ENCODE data around the gene ELP6. TPM values are rescaled to one million over a fixed set of nuclear protein-coding genes. Genes with fewer than 3 reads are reported as not detected.
A peak's percentile ranks its signal among the peaks of the same experiment; 100 is the strongest.

The ELP6 gene
- total RNA-seq, 2 donors from 2014 or later, result 43.8 to 56.8 TPM

DNA sequence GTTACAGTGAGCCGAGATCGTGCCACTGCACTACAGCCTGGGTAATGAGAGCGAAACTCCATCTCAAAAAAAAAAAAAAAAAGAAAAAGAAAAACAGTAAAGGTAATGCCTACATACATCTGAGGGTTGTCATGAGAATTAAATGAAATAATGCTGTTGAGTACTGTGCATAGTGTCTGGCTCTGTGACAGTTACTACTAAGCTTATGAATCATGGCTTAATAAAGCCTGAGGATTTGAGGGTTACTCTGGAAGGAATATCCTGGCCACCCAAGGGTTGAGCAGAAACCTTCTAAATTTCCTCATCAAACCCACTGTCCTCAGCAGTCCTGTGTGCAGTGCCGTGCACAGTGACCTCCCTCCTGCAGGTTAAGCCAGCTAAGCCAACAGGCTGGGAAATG is 26.8 kb upstream of the ELP6 start:
- H3K27me3 ChIP-seq (ENCODE audit: control insufficient read depth, insufficient read depth, low read length, poor library complexity, severe bottlenecking), result no peaks in the 10 kb centered on the region
- H3K4me3 ChIP-seq (ENCODE audit: low read length), result no peak overlapping the region
- WGBS, 2 experiments (ENCODE audit: insufficient coverage in 1 of 2, insufficient read length in 1 of 2), result 96 to 100% methylated on average over 3 to 4 of the region's 4 CpGs

DNA sequence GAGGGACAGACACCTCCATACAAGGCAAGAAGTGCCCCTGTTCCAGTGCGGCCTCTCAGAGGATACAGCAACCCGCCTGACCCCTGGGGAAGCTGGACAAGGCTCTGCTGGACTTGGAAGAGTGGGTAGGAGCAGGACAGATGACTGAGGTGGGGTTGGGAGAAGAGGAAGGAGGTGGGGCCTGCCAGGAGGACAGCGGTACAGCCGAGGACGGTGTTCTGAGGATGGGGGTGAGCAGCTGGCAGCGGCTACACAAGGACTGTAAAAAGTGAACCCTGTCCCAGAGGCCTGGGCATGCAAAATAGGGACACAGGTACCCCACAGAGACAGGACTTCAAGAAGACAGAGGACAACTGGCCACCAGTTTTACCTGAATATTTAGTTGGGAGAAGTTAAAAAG is 23.5 kb upstream of the ELP6 start:
- Mint-ChIP-seq H3K4me3 (no peak overlapping the region), H3K4me1 (no peaks in the 10 kb centered on the region), H3K36me3 (ENCODE audit: low read depth) (no peaks in the 10 kb centered on the region), H3K9me3 (peaks cover 19% of the 10 kb centered on the region), H3K27ac (no peak overlapping the region), H3K27me3 (ENCODE audit: insufficient read depth) (peaks cover 6% of the 10 kb centered on the region)
- Histone ChIP-seq H3K9ac (ENCODE audit: extremely low read depth, low read length, poor library complexity, severe bottlenecking) (no peak overlapping the region), H3K9me3 (ENCODE audit: control insufficient read depth, low read length) (no peaks in the 10 kb centered on the region), H3K4me1 (ENCODE audit: control insufficient read depth, insufficient read depth, low read length) (no peaks in the 10 kb centered on the region), H3K36me3 (ENCODE audit: control insufficient read depth, insufficient read depth, low read length) (no peaks in the 10 kb centered on the region), H3K27me3 (ENCODE audit: control insufficient read depth, insufficient read depth, low read length, poor library complexity, severe bottlenecking) (no peaks in the 10 kb centered on the region), H3K4me3 (ENCODE audit: low read length) (no peak overlapping the region), H3K27ac (ENCODE audit: low read depth, low read length) (peak overlapping the region; percentile 16)
- 88 to 92% methylated on average over 4 to 6 of the region's 6 CpGs for WGBS, 2 experiments (ENCODE audit: insufficient coverage in 1 of 2, insufficient read length in 1 of 2)
- TF ChIP-seq, protein P1, sequence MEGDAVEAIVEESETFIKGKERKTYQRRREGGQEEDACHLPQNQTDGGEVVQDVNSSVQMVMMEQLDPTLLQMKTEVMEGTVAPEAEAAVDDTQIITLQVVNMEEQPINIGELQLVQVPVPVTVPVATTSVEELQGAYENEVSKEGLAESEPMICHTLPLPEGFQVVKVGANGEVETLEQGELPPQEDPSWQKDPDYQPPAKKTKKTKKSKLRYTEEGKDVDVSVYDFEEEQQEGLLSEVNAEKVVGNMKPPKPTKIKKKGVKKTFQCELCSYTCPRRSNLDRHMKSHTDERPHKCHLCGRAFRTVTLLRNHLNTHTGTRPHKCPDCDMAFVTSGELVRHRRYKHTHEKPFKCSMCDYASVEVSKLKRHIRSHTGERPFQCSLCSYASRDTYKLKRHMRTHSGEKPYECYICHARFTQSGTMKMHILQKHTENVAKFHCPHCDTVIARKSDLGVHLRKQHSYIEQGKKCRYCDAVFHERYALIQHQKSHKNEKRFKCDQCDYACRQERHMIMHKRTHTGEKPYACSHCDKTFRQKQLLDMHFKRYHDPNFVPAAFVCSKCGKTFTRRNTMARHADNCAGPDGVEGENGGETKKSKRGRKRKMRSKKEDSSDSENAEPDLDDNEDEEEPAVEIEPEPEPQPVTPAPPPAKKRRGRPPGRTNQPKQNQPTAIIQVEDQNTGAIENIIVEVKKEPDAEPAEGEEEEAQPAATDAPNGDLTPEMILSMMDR (conservative IDR thresholded peaks at IDR 0.05), result no peak
- no peak for DNase-seq

More for the DNA sequence above, 26.8 kb upstream of the ELP6 start:
- TF ChIP-seq, protein P1 (conservative IDR thresholded peaks at IDR 0.05), result no peak
- DNase-seq, result no peak
- Histone ChIP-seq H3K27ac (ENCODE audit: low read depth, low read length) (no peak overlapping the region), H3K9me3 (ENCODE audit: control insufficient read depth, low read length) (no peaks in the 10 kb centered on the region), H3K4me1 (ENCODE audit: control insufficient read depth, insufficient read depth, low read length) (no peaks in the 10 kb centered on the region), H3K36me3 (ENCODE audit: control insufficient read depth, insufficient read depth, low read length) (no peaks in the 10 kb centered on the region), H3K9ac (ENCODE audit: extremely low read depth, low read length, poor library complexity, severe bottlenecking) (no peak overlapping the region)
- H3K9me3 Mint-ChIP-seq, result peaks cover 7% of the 10 kb centered on the region
- H3K36me3 Mint-ChIP-seq (ENCODE audit: low read depth), result no peaks in the 10 kb centered on the region
- H3K27ac Mint-ChIP-seq, result no peak overlapping the region
- no peaks in the 10 kb centered on the region for H3K4me1 Mint-ChIP-seq
- no peaks in the 10 kb centered on the region for H3K27me3 Mint-ChIP-seq (ENCODE audit: insufficient read depth)
- H3K4me3 Mint-ChIP-seq, result no peak overlapping the region

DNA sequence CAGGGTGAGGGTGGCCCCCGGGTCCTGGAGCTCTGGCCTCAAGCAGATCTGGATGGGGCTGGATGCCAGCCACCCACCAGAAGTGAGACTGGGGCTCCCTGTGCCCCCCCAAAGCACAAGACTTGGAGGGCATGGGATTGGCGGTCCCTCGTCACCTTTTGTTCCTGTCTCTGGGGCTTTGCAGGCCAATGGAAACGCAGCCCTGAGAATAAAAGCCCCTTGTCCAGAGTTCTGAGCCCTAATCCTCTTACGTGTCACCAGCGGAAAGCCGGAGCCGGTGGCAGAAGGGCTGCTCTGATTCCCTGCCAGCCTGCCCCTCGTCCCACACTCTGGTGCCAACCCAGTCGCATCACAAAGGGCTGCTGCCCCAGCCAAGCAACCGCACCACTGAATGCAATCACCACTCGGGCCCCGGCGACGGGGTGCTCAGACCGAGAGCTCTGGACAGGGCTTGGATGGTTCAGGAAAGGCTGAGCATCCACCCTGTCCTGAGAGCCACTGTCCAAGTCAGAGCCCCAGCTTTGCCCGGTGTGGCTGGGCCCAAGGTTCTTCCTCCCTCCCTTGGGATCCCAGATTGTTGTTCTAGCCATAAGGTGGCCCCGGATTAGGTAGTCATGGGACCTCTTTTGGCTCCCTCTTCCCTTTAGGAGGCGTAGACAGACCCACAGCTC is 22.8 kb upstream of the ELP6 start:
- peak overlapping the region; percentile 16 for H3K27ac ChIP-seq (ENCODE audit: low read depth, low read length)
- DNase-seq, result no peak
- Mint-ChIP-seq H3K9me3 (peaks cover 19% of the 10 kb centered on the region), H3K4me1 (no peaks in the 10 kb centered on the region), H3K27ac (no peak overlapping the region), H3K27me3 (ENCODE audit: insufficient read depth) (peaks cover 6% of the 10 kb centered on the region), H3K4me3 (no peak overlapping the region), H3K36me3 (ENCODE audit: low read depth) (no peaks in the 10 kb centered on the region)
- H3K27me3 ChIP-seq (ENCODE audit: control insufficient read depth, insufficient read depth, low read length, poor library complexity, severe bottlenecking), result no peaks in the 10 kb centered on the region
- no peak overlapping the region for H3K4me3 ChIP-seq (ENCODE audit: low read length)
- TF ChIP-seq, protein P1 (conservative IDR thresholded peaks at IDR 0.05), result no peak
- WGBS, 2 experiments (ENCODE audit: insufficient coverage in 1 of 2, insufficient read length in 1 of 2), result 92 to 93% methylated on average over 13 to 19 of the region's 19 CpGs
- no peak overlapping the region for H3K9ac ChIP-seq (ENCODE audit: extremely low read depth, low read length, poor library complexity, severe bottlenecking)
- H3K36me3 ChIP-seq (ENCODE audit: control insufficient read depth, insufficient read depth, low read length), result no peaks in the 10 kb centered on the region
- H3K4me1 ChIP-seq (ENCODE audit: control insufficient read depth, insufficient read depth, low read length), result no peaks in the 10 kb centered on the region
- H3K9me3 ChIP-seq (ENCODE audit: control insufficient read depth, low read length), result no peaks in the 10 kb centered on the region
